Measurements from ENCODE around the gene GPATCH8.
"Not testable (repeated sequence)": the region's sequence is repeated elsewhere in the genome, so short reads cannot be mapped to it uniquely, and the experiment has no call there.

Gene GPATCH8

GRCh38 chr17:44503147-44504029 lies at the start of gene GPATCH8:
Gene GPATCH8, minus strand, starts transcription at chr17:44503406. Its CDS starts 36 bp downstream, at chr17:44503370.
- in situ Hi-C loops (cut with HindIII; ENCODE audit: low pct_ligation_motif_present, low pct_unique_long_range_greater_than_20kb, low sequenced_read_pairs), result no loop called here
- DNase-seq, result peak; percentile 97

GRCh38 chr17:44552361-44552760 lies 49.2 kb upstream of the GPATCH8 start:
- in situ Hi-C loops (cut with HindIII; ENCODE audit: low pct_ligation_motif_present, low pct_unique_long_range_greater_than_20kb, low sequenced_read_pairs), result no loop called here
- DNase-seq, result no peak

GRCh38 chr17:44549686-44550085 lies 46.5 kb upstream of the GPATCH8 start:
- in situ Hi-C loops (cut with HindIII; ENCODE audit: low pct_ligation_motif_present, low pct_unique_long_range_greater_than_20kb, low sequenced_read_pairs), result loop anchor here (25.0 kb wide), 1 partner anchor 88 kb away; no protein-coding TSS in a partner anchor
- no peak for DNase-seq

- in situ Hi-C loops (cut with HindIII; ENCODE audit: low pct_ligation_motif_present, low pct_unique_long_range_greater_than_20kb, low sequenced_read_pairs), result loop anchor here (25.0 kb wide), 1 partner anchor 89 kb away; no protein-coding TSS in a partner anchor
- no peak for DNase-seq
Observed at GRCh38 chr17:44548376-44549230, 45.4 kb upstream of the GPATCH8 start.

DNA sequence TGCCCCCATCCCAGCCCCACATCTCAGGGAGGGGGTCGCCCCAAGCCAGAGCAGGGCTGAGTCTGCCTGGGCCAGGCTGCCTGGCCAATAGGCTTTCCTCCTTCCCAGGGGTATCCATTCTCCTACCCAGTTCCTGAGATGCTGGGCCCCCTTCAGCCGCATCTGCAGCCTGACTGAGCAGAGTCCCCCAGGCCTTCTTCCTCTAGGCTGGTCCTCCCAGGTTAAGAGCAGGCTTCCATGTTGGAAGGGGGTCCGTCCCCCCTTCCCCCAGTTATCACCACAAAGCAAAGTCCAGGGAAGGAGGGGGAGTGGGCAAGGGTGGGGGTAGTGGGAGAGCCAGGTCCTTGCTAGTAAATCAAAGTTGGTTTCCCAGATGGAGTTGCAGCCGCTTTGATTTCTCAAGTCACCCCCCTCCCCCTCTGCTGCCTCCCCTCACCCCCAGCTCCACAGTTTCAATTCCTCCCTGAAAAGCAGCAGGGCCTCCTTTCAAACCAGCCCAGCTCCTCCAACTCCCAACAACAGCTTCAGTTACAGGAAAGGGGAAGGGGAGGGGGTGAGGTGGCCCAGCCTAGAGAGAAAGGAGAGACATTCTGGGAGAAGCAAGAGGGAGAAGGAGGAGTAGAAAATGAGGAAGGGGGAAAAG lies 44.5 kb upstream of the GPATCH8 start:
- in situ Hi-C loops (cut with HindIII; ENCODE audit: low pct_ligation_motif_present, low pct_unique_long_range_greater_than_20kb, low sequenced_read_pairs), result loop anchor here (25.0 kb wide), 1 partner anchor 90 kb away; no protein-coding TSS in a partner anchor
- no peak for DNase-seq

GRCh38 chr17:44546671-44547606 lies 43.7 kb upstream of the GPATCH8 start:
- peak; percentile 59 for DNase-seq
- in situ Hi-C loops (cut with HindIII; ENCODE audit: low pct_ligation_motif_present, low pct_unique_long_range_greater_than_20kb, low sequenced_read_pairs), result loop anchor here (25.0 kb wide), 1 partner anchor 90 kb away; no protein-coding TSS in a partner anchor

DNA sequence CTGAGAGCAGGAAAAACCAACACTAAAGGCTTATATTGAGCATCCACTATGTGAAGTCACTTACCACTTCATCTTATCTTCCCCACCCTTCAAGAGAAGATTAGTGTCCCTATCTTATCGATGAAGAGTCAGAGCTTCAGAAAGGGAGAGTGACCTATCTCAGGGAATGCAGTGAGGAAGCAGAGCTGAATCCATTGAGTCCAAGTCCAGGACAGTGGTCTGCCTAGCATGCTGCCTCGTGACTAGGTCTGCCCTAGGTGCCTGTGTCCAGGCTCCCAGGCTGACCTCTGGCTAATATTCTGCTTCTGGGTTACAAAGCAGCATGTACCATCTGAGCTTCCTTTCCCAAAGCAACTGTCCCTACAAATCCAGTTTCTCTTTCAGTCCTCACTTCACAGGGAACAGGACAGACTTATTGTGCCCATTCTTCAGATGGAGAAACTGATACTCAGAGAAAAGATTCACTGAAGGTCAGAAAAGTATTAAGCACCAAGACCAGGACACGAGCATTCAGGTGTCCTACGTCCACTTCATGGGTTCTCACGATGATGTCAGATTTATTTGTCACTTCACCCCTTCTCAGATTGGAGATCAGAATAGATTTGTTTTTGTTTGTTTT lies 40.8 kb upstream of the GPATCH8 start:
- DNase-seq, result peak; percentile 69
- in situ Hi-C loops (cut with HindIII; ENCODE audit: low pct_ligation_motif_present, low pct_unique_long_range_greater_than_20kb, low sequenced_read_pairs), result loop anchor here (25.0 kb wide), 1 partner anchor 93 kb away; no protein-coding TSS in a partner anchor

- DNase-seq, result peak; percentile 98
- in situ Hi-C loops (cut with HindIII; ENCODE audit: low pct_ligation_motif_present, low pct_unique_long_range_greater_than_20kb, low sequenced_read_pairs), result loop anchor here (25.0 kb wide), 1 partner anchor 94 kb away; no protein-coding TSS in a partner anchor
Observed at GRCh38 chr17:44543213-44543904, 40.2 kb upstream of the GPATCH8 start.

- in situ Hi-C loops (cut with HindIII; ENCODE audit: low pct_ligation_motif_present, low pct_unique_long_range_greater_than_20kb, low sequenced_read_pairs), result loop anchor here (25.0 kb wide), 1 partner anchor 95 kb away; no protein-coding TSS in a partner anchor
- DNase-seq, result peak; percentile 32
Observed at GRCh38 chr17:44541884-44542581, 38.8 kb upstream of the GPATCH8 start.

- in situ Hi-C loops (cut with HindIII; ENCODE audit: low pct_ligation_motif_present, low pct_unique_long_range_greater_than_20kb, low sequenced_read_pairs), result loop anchor here (25.0 kb wide), 1 partner anchor 97 kb away; no protein-coding TSS in a partner anchor
- no peak for DNase-seq
Observed at GRCh38 chr17:44540246-44541084, 37.3 kb upstream of the GPATCH8 start.

DNA sequence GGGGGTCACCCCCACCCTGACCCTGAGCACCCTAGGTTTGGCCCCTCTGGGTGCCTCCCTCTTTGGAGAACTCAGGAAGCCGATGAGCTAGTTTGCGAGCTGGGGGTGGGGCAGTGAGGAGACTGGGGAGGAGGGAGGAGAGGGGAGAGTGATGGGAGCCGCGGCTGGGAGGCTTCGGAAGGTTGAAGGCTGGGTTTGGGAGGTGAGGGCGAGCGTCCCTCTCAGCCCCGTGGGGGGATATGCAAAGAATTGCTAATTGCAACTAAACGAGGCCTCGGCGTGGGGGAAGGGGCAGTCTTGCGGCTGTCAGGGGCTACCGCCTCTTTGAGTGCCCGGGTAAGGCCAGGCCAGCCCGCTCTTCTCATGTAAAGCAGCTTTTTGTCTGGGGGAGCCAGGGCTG lies 36.5 kb upstream of the GPATCH8 start:
- DNase-seq, result no peak
- in situ Hi-C loops (cut with HindIII; ENCODE audit: low pct_ligation_motif_present, low pct_unique_long_range_greater_than_20kb, low sequenced_read_pairs), result loop anchor here (25.0 kb wide), 1 partner anchor 98 kb away; no protein-coding TSS in a partner anchor

DNA sequence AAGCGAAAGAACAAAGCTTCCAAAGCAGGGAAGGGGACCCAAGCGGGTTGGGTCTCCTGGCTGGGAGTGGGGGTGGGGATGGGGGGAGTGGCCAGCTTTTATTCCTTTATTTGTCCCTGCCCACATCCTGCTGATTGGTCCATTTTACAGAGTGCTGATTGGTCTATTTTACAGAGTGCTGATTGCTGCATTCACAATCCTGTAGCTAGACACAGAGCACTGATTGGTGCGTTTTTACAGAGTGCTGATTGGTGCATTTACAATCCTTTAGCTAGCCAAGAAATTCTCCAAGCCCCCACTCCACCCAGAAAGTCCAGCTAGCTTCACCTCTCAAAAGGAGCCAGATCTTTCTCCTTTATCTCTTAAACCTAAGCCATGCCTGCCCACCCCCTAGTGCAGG lies 34.7 kb upstream of the GPATCH8 start:
- DNase-seq, result not testable (repeated sequence)
- in situ Hi-C loops (cut with HindIII; ENCODE audit: low pct_ligation_motif_present, low pct_unique_long_range_greater_than_20kb, low sequenced_read_pairs), result loop anchor here (25.0 kb wide), 1 partner anchor 99 kb away; no protein-coding TSS in a partner anchor

DNA sequence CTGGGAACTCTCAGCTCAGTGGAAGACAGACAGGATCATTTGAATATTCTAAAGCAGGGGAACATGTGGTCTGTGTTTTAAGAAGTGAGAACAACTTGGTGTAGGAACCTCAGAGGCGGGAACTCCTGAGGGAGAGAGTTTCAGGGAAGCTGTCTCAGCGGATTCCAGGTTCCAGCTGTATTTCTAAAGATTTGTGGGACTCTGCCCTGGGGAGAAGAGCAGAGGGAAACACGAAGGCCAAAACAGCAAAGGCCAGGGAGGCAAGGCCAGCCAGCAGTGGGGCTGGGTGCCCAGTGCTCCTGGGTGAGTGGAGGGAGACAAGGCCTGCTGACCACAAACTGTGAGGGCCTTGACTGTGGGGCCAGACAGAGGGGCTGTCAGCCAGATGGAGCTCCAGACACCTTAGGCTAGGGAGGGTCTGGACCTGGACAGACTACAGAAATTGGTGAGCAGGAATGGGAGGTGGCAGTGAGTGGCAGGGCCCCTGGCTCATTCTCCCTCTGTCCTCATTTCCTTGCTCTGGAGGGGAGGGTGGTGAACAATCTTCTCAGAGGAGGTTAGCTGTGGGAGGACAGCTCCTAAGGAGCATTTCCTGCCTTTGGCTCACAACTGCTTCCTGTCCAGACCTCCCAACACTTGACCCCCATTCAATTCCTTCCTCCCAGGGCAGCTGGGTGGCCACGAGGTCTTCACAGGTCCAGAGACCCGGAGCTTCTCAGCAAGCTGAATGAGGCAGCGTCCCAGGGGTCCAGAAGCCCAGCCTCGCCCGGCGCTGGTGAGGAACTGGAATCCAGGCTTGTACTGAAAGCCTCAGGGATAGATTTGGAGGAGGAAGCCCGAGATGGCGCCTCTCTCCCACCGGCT lies 33.1 kb upstream of the GPATCH8 start:
- in situ Hi-C loops (cut with HindIII; ENCODE audit: low pct_ligation_motif_present, low pct_unique_long_range_greater_than_20kb, low sequenced_read_pairs), result loop anchor here (25.0 kb wide), 1 partner anchor 101 kb away; no protein-coding TSS in a partner anchor
- no peak for DNase-seq
